IMR-90 (cell line): ENCODE results near the gene LAMTOR1. TPM values are rescaled to one million over a fixed set of nuclear protein-coding genes. Genes with fewer than 3 reads are reported as not detected.

Source experiments
- ATAC-seq: fragments of 200-7000 bp; cut with Tn5 transposase; 2 replicates; pipeline ENCODE4 v1.9.1; 2020; ENCODE audit warnings: low read depth, mild to moderate bottlenecking, moderate library complexity
- BruUV-seq: library from RNA; stranded (reverse); fragments of 400-500 nt; replicated peaks from 2 replicates; lab custom pipeline; 2021; lab: Mats Ljungman, UMichigan
- CTCF ChIA-PET: fragments of 300-600 bp; formaldehyde crosslinking; extraction: SDS; loops from one replicate; lab custom pipeline; 2021; ENCODE audit warnings: antibody characterized with exemption; lab: Yijun Ruan, JAX
- POLR2A ChIA-PET: fragments of 300-600 bp; sonication (Branson Sonifier 250); formaldehyde crosslinking; loops from one replicate; lab custom pipeline; 2022; ENCODE audit warnings: antibody characterized with exemption; ENCODE audit not compliant: unreplicated experiment; lab: Charles Lee
- DNase-seq: peaks from one replicate; pipeline ENCODE4 v3.0.0; 2013
- H2AFZ ChIP-seq: replicated peaks from 2 replicates; pipeline ENCODE3; 2013; ENCODE audit warnings: low read length, mild to moderate bottlenecking; ENCODE audit not compliant: poor library complexity
- H2AK5ac ChIP-seq: 2 replicates; pipeline ENCODE4 v1.6.1; 2013; ENCODE audit warnings: low read depth, low read length, inconsistent platforms
- H2AK9ac ChIP-seq: replicated peaks from 2 replicates; pipeline ENCODE3; 2013; ENCODE audit warnings: mild to moderate bottlenecking, low read depth, low read length, moderate library complexity; ENCODE audit not compliant: poor library complexity
- H2BK120ac ChIP-seq: 2 replicates; pipeline ENCODE4 v1.6.1; 2013; ENCODE audit warnings: low read depth, low read length, inconsistent platforms
- H2BK15ac ChIP-seq: 3 replicates; pipeline ENCODE4 v1.6.1; 2013; ENCODE audit warnings: low read depth, low read length, inconsistent platforms
- H2BK20ac ChIP-seq: 2 replicates; pipeline ENCODE4 v1.6.1; 2013; ENCODE audit warnings: low read depth, mild to moderate bottlenecking, inconsistent platforms, low read length, moderate library complexity
- H2BK5ac ChIP-seq: 2 replicates; pipeline ENCODE4 v1.6.1; 2013; ENCODE audit warnings: mild to moderate bottlenecking, low read depth, low read length, inconsistent platforms; ENCODE audit not compliant: poor library complexity, severe bottlenecking
- H3K14ac ChIP-seq: replicated peaks from 2 replicates; pipeline ENCODE4 v1.6.1; 2013; ENCODE audit warnings: low read depth, low read length, inconsistent platforms
- H3K18ac ChIP-seq: 2 replicates; pipeline ENCODE4 v1.6.1; 2013; ENCODE audit warnings: low read depth, low read length, control low read depth
- H3K23ac ChIP-seq: 2 replicates; pipeline ENCODE4 v1.6.1; 2013; ENCODE audit warnings: low read depth, low read length, inconsistent platforms
- H3K27ac ChIP-seq: 2 replicates; pipeline ENCODE4 v1.5.1; 2013; ENCODE audit warnings: mild to moderate bottlenecking, control low read depth, low read length; ENCODE audit not compliant: insufficient read depth
- H3K27me3 ChIP-seq: 2 replicates; pipeline ENCODE4 v1.6.1; 2013; ENCODE audit warnings: low read length; ENCODE audit not compliant: control insufficient read depth, insufficient read depth
- H3K36me3 ChIP-seq: 2 replicates; pipeline ENCODE4 v1.6.1; 2013; ENCODE audit warnings: low read length, mixed read lengths; ENCODE audit not compliant: control insufficient read depth, insufficient read depth
- H3K4ac ChIP-seq: 2 replicates; pipeline ENCODE4 v1.6.1; 2013; ENCODE audit warnings: low read depth, low read length, inconsistent platforms
- H3K4me1 ChIP-seq: 2 replicates; pipeline ENCODE4 v1.6.1; 2013; ENCODE audit warnings: low read length, mixed read lengths; ENCODE audit not compliant: control insufficient read depth, insufficient read depth
- H3K4me2 ChIP-seq: 2 replicates; pipeline ENCODE4 v1.6.1; 2013; ENCODE audit warnings: low read depth, mild to moderate bottlenecking, control low read depth, low read length, moderate library complexity
- H3K4me3 ChIP-seq: 2 replicates; pipeline ENCODE4 v1.5.1; 2013; ENCODE audit warnings: low read depth, mild to moderate bottlenecking, control low read depth, low read length, moderate library complexity; ENCODE audit not compliant: insufficient read depth
- H3K56ac ChIP-seq: 2 replicates; pipeline ENCODE4 v1.6.1; 2013; ENCODE audit warnings: low read length, inconsistent platforms; ENCODE audit not compliant: insufficient read depth; ENCODE audit errors: extremely low read depth
- H3K79me1 ChIP-seq, 2 experiments: 2 replicates each; pipeline ENCODE4 v1.6.1; 2013; ENCODE audit warnings: low read length in 2 of 2, inconsistent platforms in 1 of 2, low read depth in 1 of 2
- H3K9ac ChIP-seq: 2 replicates; pipeline ENCODE4 v1.6.1; 2013; ENCODE audit warnings: low read depth, low read length, control low read depth
- H3K9me1 ChIP-seq: 2 replicates; pipeline ENCODE4 v1.6.1; 2013; ENCODE audit warnings: low read length, inconsistent platforms; ENCODE audit not compliant: insufficient read depth
- H3K9me3 ChIP-seq: 2 replicates; pipeline ENCODE4 v1.6.1; 2013; ENCODE audit warnings: low read length; ENCODE audit not compliant: control insufficient read depth, insufficient read depth
- H4K20me1 ChIP-seq: 2 replicates; pipeline ENCODE4 v1.6.1; 2013; ENCODE audit warnings: low read length, inconsistent platforms; ENCODE audit not compliant: insufficient read depth
- H4K5ac ChIP-seq: 2 replicates; pipeline ENCODE4 v1.6.1; 2013; ENCODE audit warnings: mild to moderate bottlenecking, low read depth, low read length, control low read depth
- H4K8ac ChIP-seq, 2 experiments: 2 replicates each; pipeline ENCODE4 v1.6.1; 2013; ENCODE audit warnings: low read depth in 2 of 2, low read length in 2 of 2, control low read depth in 1 of 2, inconsistent platforms in 1 of 2
- H4K91ac ChIP-seq: 2 replicates; pipeline ENCODE4 v1.6.1; 2013; ENCODE audit warnings: low read depth, low read length, inconsistent platforms; ENCODE audit not compliant: insufficient read depth
- BHLHE40 ChIP-seq: fragments of 150-350 bp; IDR thresholded peaks from 2 replicates; pipeline ENCODE4 v1.6.1; 2016; ENCODE audit warnings: mild to moderate bottlenecking, low read depth, low read length
- CTCF ChIP-seq: conservative IDR thresholded peaks from 2 replicates; pipeline ENCODE4 v1.5.1; 2012; ENCODE audit warnings: mild to moderate bottlenecking, low read depth, low read length, improper control_type of control experiment
- ELK1 ChIP-seq: fragments of 150-350 bp; IDR thresholded peaks from 2 replicates; pipeline ENCODE4 v1.6.1; 2016; ENCODE audit warnings: low read depth, mild to moderate bottlenecking, low read length, moderate library complexity, borderline replicate concordance
- FOS ChIP-seq: fragments of 150-350 bp; IDR thresholded peaks from 2 replicates; pipeline ENCODE4 v1.6.1; 2016; ENCODE audit warnings: low read depth, low read length
- MAFK ChIP-seq: IDR thresholded peaks from 2 replicates; pipeline ENCODE4 v1.6.1; 2012; ENCODE audit warnings: low read depth, low read length, improper control_type of control experiment
- MXI1 ChIP-seq: IDR thresholded peaks from 2 replicates; pipeline ENCODE4 v1.6.1; 2012; ENCODE audit warnings: low read depth, mild to moderate bottlenecking, low read length, moderate library complexity, borderline replicate concordance
- POLR2A ChIP-seq: IDR thresholded peaks from 2 replicates; pipeline ENCODE4 v1.6.1; 2012; ENCODE audit warnings: mild to moderate bottlenecking, low read depth, low read length
- RAD21 ChIP-seq: IDR thresholded peaks from 2 replicates; pipeline ENCODE4 v1.6.1; 2012; ENCODE audit warnings: low read length, improper control_type of control experiment
- RCOR1 ChIP-seq: IDR thresholded peaks from 2 replicates; pipeline ENCODE4 v1.6.1; 2012; ENCODE audit warnings: mild to moderate bottlenecking, low read length, improper control_type of control experiment; ENCODE audit not compliant: insufficient replicate concordance
- SMC3 ChIP-seq: fragments of 150-350 bp; IDR thresholded peaks from 2 replicates; pipeline ENCODE4 v1.6.1; 2016; ENCODE audit warnings: low read depth, mild to moderate bottlenecking, antibody characterized with exemption, low read length, moderate library complexity
- WGBS, 2 experiments: methylation state at CpG; one replicate each; pipeline versions ENCODE4 v1.1.5 to v1.1.7; 2013; ENCODE audit warnings: missing lambda C conversion rate in 2 of 2; ENCODE audit not compliant: insufficient read length in 1 of 2; ENCODE audit errors: extremely low coverage in 2 of 2; 5-methylcytosine and 5-hydroxymethylcytosine counted together
- dilution Hi-C: fragments of 300-500 bp; cut with HindIII; formaldehyde crosslinking; loops from one replicate; pipeline ENCODE4 v1.14.3; 2018; ENCODE audit warnings: low sequenced_read_pairs; ENCODE audit not compliant: unreplicated experiment
- in situ Hi-C: fragments of 300-500 bp; cut with MboI; formaldehyde crosslinking; loops from 3 replicates; pipeline ENCODE4 v1.14.3; 2019; ENCODE audit warnings: low sequenced_read_pairs, inconsistent platforms, mixed read lengths
- intact Hi-C: fragments of 100-400 bp; cut with micrococcal nuclease; formaldehyde crosslinking; loops from 2 replicates; pipeline ENCODE4 v1.10.0; 2022
- polyA plus RNA-seq, 3 experiments: library from polyadenylated mRNA; depleted of rRNA; stranded (reverse); fragments of >200 nt; gene quantifications; 2 replicates each; pipeline ENCODE4 v1.2.3, GENCODE V29; 2012; ENCODE audit warnings: low replicate concordance in 1 of 3
- total RNA-seq: library from RNA; depleted of rRNA; stranded (reverse); fragments of >200 nt; gene quantifications from 2 replicates; pipeline ENCODE4 v1.2.3, GENCODE V29; 2012
- TF ChIP-seq, protein P1 (sequence below): fragments of 150-350 bp; IDR thresholded peaks from 2 replicates; pipeline ENCODE4 v1.6.1; 2017; ENCODE audit warnings: mild to moderate bottlenecking, antibody characterized with exemption, low read length, low read depth

The LAMTOR1 gene
- total and polyA plus RNA-seq, 2 of the 4 experiments (the other 2 are of a cell fraction), result 126 to 137 TPM

GRCh38 chr11:72081821-72082453 is 21.2 kb downstream of the LAMTOR1 start:
- Histone ChIP-seq H3K56ac (no peak overlapping the region), H4K91ac (no peak overlapping the region), H3K27ac (no peak overlapping the region), H2BK15ac (0 out of 3 replicates have a peak overlapping the region, but pooled peaks have one; percentile 9), H3K9me3 (no peaks in the 10 kb centered on the region), H3K18ac (no peak overlapping the region), H4K20me1 (no peaks in the 10 kb centered on the region), H3K4me2 (no peak overlapping the region), H3K9me1 (no peaks in the 10 kb centered on the region), H2AFZ (no peak overlapping the region), H3K27me3 (no peaks in the 10 kb centered on the region), H3K36me3 (peaks cover 4% of the 10 kb centered on the region; the same call in 1 of the 2 replicates), H3K9ac (no peak overlapping the region), H2AK5ac (no peak overlapping the region), H2AK9ac (no peak overlapping the region), H2BK5ac (no peak overlapping the region), H3K4me1 (peaks cover 2% of the 10 kb centered on the region; the same call in 1 of the 2 replicates), H4K5ac (no peak overlapping the region), H3K23ac (no peak overlapping the region), H2BK20ac (no peak overlapping the region), H3K14ac (no peak overlapping the region), H2BK120ac (no peak overlapping the region), H3K79me1 (peaks cover 13 to 32% of the 10 kb centered on the region in 2 experiments; a peak in 3 of 4 replicates), H4K8ac (no peak overlapping the region), H3K4ac (no peak overlapping the region), H3K4me3 (no peak overlapping the region)
- ChIA-PET CTCF (interaction anchor here (0.9 to 1.2 kb wide), 2 partner anchors 10 to 57 kb away, joined by 3 to 6 read pairs; no protein-coding TSS in a partner anchor), POLR2A (no interaction called here)
- in situ Hi-C loops, result no loop called here
- WGBS, 2 experiments, result 100% methylated on average over 2 of the region's 3 CpGs; no CpG with 5 or more reads in 1 of the 2 experiments
- no TSS peak for BruUV-seq
- ATAC-seq, result no peak
- DNase-seq, result no peak
- intact Hi-C loops, result loop anchor here (2.0 kb wide), 1 partner anchor 63 kb away; no protein-coding TSS in a partner anchor
- dilution Hi-C loops, result no loop called here
- no peak for TF ChIP-seq MXI1
- TF ChIP-seq MAFK, result no peak
- TF ChIP-seq FOS, result no peak
- TF ChIP-seq SMC3, result no peak
- TF ChIP-seq RAD21, result no peak
- TF ChIP-seq CTCF, result no peak
- TF ChIP-seq BHLHE40, result no peak
- TF ChIP-seq RCOR1, result no peak
- TF ChIP-seq, protein P1, sequence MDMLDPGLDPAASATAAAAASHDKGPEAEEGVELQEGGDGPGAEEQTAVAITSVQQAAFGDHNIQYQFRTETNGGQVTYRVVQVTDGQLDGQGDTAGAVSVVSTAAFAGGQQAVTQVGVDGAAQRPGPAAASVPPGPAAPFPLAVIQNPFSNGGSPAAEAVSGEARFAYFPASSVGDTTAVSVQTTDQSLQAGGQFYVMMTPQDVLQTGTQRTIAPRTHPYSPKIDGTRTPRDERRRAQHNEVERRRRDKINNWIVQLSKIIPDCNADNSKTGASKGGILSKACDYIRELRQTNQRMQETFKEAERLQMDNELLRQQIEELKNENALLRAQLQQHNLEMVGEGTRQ, result no peak
- no peak for TF ChIP-seq ELK1
- TF ChIP-seq POLR2A, result no peak
